H4 (cell line): ENCODE results near the gene SLC4A8. TPM values are rescaled to one million over a fixed set of nuclear protein-coding genes. Genes with fewer than 3 reads are reported as not detected.
A peak's percentile ranks its signal among the peaks of the same experiment; 100 is the strongest.

Experiments
- DNase-seq: peaks from one replicate; pipeline ENCODE4 v3.0.0-alpha.2; 2015; ENCODE audit warnings: low spot score
- total RNA-seq: library from RNA; depleted of rRNA; stranded (reverse); fragments of >200 nt; shearing (Covaris generic); gene quantifications from 2 replicates; pipeline ENCODE4 v1.2.3, GENCODE V29; 2014; rRNA removed

Gene SLC4A8
- 2.1 and 2.6 TPM in 2 replicates for total RNA-seq

- peak; percentile 88 for DNase-seq
Measured at GRCh38 chr12:51424662-51425539, at the start of gene SLC4A8. Gene SLC4A8, plus strand, starts transcription at chr12:51424831. Its CDS starts 157 bp downstream, at chr12:51424988.

- DNase-seq: no peak
Measured at GRCh38 chr12:51374856-51375255, 49.8 kb upstream of the SLC4A8 start.

GRCh38 chr12:51377099-51377984, 47.3 kb upstream of the SLC4A8 start:
- no peak for DNase-seq

DNA sequence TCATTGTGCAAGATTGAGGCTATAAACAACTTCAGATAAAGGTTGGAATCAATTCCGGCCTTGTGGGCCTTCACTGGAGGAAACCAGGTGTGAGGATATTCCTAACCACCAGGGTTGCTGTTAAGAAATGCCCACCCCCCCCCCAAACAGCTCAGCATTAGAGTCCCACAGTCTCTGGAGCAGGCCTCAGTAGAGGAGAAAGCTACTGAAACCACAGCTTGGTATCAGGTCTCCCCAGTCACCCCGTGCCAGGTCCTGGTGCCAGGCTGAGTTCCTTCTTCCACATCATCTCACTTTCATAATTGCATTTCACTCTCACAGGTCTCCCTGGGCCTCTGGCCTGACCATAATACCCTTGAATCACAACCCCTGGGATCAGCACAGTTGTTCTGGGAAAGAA, 45.9 kb upstream of the SLC4A8 start:
- DNase-seq: no peak

DNA sequence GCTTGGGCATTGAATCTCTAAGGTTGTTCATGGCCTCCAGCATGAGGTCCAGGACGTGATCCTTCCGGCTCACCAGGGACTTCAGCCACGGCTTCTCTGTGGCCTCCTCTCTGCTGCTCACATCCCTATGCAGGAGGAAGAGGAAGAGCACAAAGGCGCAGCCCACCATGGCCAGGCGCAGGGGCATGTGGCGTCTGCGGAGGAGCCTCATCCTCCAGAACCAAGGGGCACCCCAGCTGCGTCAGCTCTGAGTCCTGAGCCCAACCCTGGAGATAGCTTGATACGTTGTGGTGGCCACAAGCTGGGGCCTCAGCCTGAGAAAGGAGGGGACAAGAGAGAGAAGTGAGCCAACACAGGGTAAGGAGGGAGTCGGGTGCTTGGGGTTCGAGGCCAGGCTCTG, 45.1 kb upstream of the SLC4A8 start:
- DNase-seq: no peak

GRCh38 chr12:51381226-51382079, 43.2 kb upstream of the SLC4A8 start:
- DNase-seq: no peak

DNA sequence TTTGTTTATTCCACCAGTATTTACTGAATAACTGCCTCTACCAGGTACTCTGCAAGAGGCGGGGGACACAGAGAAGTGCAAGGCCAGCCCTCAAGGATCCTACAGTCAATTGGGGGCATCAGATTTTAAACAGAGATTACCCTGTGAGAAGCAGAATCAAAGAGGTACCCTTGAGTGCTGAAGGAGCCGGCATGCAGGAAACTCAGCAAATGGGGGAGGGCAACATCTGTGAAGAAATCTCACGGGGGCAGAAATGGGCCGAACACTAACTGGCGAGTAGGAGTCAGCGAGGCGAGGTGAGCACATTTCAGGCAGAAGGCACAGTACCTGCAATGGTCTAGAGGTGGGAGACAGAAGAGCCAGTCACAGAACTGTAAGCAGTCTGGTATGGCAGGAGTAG, 42.5 kb upstream of the SLC4A8 start:
- DNase-seq: no peak

DNA sequence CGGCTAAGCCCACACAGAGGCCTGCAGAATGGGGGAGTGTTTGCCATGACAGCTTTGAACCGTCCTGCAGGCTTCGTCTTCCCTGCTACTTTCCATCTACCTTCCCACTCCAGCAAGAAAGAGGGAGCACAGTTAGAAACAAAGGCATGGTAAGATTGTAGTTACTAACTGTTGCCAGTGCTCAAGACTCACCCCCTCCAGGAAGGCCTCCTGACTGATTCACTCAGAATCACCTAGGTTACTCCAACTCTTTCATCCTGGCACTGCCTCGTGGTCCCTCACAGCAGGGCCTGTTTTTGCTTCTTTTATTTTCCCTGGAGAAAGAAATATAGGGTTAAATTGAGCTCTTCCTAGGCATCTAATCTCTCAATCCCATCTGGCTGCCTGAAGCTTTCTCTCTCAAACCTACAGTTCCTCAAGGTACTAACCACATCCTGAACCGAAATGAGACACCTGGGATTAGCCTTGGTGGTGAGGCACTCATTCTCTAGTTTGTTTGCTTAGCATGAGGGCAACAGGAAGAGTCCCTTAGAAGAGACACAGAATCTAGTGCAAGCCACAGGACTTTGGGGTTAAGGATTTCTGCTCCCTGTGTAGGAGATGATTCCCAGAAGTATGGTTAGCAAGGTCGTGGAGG, 41.2 kb upstream of the SLC4A8 start:
- peak; percentile 49 for DNase-seq

DNA sequence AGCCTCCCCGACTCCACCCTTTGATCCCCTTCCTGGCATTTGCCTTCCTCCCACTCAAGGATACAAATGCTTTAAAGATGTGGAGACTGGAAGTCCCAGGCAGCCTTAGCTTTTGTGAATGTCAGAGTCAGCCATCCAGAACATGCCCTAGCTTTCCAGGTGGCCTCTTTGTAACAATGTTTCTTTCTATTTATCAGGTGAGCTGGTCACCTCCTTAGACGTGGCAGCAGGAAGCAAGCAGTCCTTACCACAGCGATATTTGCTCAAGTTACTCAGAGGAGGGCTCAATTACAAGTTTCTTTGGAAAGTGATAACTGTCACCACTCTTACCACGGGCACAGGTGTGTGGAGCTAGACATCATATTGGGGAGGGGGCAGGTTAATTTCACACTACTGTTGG, 38.3 kb upstream of the SLC4A8 start:
- DNase-seq: no peak

GRCh38 chr12:51388069-51388799, 36.4 kb upstream of the SLC4A8 start:
- peak; percentile 42 for DNase-seq

DNA sequence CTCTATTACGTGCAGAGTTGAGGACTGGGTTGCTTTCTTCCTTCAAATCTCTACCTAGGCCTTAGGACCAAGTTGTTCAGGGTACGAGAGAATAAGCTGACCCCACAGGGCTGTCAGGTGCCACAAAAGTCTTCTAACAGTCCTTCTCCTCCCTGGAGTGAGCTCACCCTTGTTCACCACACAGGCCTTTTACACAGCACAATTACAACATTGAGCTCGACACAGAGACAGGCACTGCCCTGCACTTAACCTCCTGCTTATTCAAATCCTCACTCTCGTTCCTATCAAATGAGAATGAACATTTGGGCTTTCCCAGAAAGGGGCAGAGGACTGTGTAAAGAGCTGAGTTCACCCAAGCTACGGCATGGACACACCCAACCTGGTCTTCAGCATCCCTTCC, 35.8 kb upstream of the SLC4A8 start:
- no peak for DNase-seq

DNA sequence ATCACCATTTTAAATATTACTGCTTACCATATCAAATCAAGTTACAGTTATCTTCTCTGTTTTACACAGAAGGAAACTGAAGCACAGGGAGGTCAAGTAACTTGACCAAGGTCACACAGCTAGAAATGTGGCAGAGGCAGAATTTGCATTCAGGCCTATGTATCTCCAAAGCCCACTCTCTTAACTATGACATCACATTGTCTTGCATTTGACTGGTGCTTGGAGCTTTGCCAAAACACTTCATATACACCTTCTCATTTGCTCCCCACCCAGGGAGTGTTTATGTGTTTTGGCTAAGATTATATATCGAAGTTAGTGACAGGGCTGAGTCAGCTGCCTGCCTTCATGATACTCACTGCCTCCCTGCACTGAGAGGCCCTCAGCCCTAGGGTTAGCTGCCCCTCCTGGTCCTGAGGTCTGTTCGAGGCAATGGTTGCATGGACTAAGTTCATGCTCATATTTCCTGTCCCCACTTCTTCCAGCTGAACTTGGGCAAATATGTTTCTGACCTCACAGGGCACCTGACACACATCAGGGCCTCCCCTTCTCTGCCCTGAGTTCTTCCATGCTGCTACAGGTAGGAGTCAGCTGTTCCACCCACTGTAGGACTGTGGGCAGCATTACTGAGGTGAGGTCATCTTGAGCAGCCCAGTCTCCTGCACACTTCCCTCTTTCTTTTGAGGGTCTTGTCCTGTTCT, 35.2 kb upstream of the SLC4A8 start:
- peak; percentile 40 for DNase-seq

- DNase-seq: no peak
Measured at GRCh38 chr12:51390457-51390856, 34.2 kb upstream of the SLC4A8 start.

DNA sequence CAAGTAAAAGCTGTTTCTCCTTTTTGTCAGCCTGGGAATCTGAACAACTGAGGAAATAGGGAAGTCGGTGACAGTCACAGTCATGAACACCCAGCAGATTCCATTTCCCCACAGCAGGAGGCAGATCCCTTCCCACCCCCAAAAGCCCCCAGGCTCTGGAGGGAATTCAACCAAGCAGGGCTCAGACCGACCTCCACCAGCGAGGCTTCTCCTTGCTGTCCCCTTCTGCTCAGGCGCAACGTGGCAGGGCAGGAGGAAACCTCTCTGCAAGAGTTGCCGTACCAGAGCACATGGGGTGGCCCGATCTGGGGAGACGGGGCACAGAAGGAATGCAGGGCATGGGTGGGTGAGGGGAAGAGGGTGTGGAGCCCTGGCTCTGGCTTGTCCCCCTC, 33.7 kb upstream of the SLC4A8 start:
- DNase-seq: no peak

- DNase-seq: no peak
Measured at GRCh38 chr12:51391283-51392123, 33.1 kb upstream of the SLC4A8 start, which contains the start of gene GALNT6. Gene GALNT6, minus strand, starts transcription at chr12:51391406. Its CDS starts 11,625 bp downstream, at chr12:51379781.

GRCh38 chr12:51392556-51393237, 31.9 kb upstream of the SLC4A8 start:
- no peak for DNase-seq

DNA sequence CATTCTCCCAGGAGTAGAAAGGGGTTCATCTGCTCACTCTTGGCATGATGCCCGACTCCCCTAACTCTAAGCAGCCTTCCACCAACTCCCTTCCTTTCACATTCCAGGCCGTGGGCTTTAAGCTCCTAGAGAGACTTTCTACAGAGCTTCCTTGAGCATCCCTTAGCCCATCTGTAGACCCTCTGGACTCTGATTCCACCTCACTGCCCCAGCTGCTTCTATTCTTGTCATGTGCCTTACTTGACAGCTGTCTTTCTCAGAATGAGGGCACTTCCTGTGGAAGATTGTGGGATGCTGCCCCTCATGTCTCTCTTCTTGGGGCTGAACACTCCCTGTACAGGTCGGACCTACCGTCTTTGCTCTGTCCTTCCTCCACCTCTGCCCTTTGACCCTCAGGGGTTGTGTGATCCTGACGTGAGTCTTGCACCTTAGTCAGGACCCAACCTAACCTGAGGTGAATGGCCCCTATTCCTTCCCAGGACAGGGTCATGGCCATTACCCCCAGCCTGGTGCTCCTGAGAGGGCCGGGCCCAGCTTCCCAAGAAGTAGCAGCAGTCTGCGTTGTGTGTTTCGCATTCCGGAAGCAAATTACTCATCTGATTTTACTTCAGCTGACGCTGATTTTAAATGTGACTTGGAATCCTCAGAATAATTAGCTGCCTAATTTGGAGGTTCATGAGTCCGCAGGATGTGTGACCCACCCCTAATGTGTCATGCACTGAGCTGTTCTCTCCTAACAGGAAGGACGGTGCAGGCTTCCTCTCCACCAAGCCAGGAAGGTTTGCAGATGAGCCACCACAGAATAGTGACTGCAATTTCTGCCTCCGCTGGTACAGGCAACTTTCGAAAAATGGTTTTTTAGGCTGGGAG, 30.7 kb upstream of the SLC4A8 start:
- DNase-seq: peak; percentile 61
